ENCODE data around the gene FHIT. TPM values are rescaled to one million over a fixed set of nuclear protein-coding genes. Genes with fewer than 3 reads are reported as not detected.

Gene FHIT
- total and polyA plus RNA-seq, 7 donors: 2.4 to 10.2 (median 6.1) TPM

DNA sequence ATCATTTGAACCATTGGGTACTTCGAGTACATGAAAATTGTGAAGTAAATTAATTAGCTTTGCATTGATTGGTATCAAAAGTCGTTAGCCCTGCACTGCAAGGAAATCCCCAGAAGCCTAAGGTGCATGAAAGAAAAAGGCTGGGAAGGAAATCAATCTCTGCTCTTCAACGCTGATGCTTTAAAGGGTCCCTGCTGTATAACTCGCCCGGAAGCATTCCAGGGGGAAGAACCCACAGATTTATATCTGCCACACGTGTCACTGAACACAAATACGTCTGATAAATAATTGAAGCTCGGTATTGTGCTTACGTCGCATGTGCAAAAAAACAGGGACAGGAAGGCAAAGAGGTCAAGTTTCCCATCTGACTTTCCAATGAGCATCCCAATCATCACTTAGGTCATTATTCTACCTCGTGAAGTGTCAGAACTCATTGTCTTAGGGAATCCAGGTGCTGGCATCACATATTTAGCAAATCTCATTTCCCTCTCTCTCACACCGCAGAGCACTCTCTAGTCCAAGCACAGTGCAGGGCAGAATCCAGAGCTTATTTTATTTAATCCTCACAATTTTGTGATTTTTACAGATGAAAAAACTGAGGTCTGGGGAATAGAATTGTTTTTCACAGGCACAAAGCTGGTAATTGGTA is 1397.1 kb downstream of the FHIT start:
- TF ChIP-seq EP300 (IDR thresholded peaks at IDR 0.05) (no peak), POLR2AphosphoS5 (IDR thresholded peaks at IDR 0.05) (no peak), POLR2A (IDR thresholded peaks at IDR 0.05) (no peak)
- TF ChIP-seq, protein P1, sequence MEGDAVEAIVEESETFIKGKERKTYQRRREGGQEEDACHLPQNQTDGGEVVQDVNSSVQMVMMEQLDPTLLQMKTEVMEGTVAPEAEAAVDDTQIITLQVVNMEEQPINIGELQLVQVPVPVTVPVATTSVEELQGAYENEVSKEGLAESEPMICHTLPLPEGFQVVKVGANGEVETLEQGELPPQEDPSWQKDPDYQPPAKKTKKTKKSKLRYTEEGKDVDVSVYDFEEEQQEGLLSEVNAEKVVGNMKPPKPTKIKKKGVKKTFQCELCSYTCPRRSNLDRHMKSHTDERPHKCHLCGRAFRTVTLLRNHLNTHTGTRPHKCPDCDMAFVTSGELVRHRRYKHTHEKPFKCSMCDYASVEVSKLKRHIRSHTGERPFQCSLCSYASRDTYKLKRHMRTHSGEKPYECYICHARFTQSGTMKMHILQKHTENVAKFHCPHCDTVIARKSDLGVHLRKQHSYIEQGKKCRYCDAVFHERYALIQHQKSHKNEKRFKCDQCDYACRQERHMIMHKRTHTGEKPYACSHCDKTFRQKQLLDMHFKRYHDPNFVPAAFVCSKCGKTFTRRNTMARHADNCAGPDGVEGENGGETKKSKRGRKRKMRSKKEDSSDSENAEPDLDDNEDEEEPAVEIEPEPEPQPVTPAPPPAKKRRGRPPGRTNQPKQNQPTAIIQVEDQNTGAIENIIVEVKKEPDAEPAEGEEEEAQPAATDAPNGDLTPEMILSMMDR (IDR thresholded peaks at IDR 0.05): no peak
- Histone ChIP-seq H3K27me3 (no peaks in the 10 kb centered on the region), H3K36me3 (no peaks in the 10 kb centered on the region), H3K27ac (no peak overlapping the region), H3K9me3 (no peaks in the 10 kb centered on the region), H3K4me3 (no peak overlapping the region), H3K4me1 (no peaks in the 10 kb centered on the region)
- WGBS, 2 donors: 90 to 91% methylated on average over 12 of the region's 12 CpGs
- intact Hi-C loops (cut with DNase I): loop anchor here (10.0 kb wide), 1 partner anchor 1209 kb away; no protein-coding TSS in a partner anchor
- no peak for DNase-seq

GRCh38 chr3:59850417-59850816 is 1400.8 kb downstream of the FHIT start:
- DNase-seq: no peak
- Histone ChIP-seq H3K27me3 (no peaks in the 10 kb centered on the region), H3K27ac (no peak overlapping the region), H3K36me3 (no peaks in the 10 kb centered on the region), H3K4me1 (no peaks in the 10 kb centered on the region), H3K4me3 (no peak overlapping the region), H3K9me3 (peaks cover 0 to 2% (median 0%) of the 10 kb centered on the region in 4 donors)
- intact Hi-C loops (cut with DNase I): loop anchor here (10.0 kb wide), 1 partner anchor 1206 kb away; no protein-coding TSS in a partner anchor
- WGBS, 2 donors: 94 to 97% methylated on average over 2 of the region's 2 CpGs
- TF ChIP-seq POLR2AphosphoS5 (IDR thresholded peaks at IDR 0.05) (no peak), EP300 (IDR thresholded peaks at IDR 0.05) (no peak), POLR2A (IDR thresholded peaks at IDR 0.05) (no peak)
- TF ChIP-seq, protein P1 (IDR thresholded peaks at IDR 0.05): no peak

DNA sequence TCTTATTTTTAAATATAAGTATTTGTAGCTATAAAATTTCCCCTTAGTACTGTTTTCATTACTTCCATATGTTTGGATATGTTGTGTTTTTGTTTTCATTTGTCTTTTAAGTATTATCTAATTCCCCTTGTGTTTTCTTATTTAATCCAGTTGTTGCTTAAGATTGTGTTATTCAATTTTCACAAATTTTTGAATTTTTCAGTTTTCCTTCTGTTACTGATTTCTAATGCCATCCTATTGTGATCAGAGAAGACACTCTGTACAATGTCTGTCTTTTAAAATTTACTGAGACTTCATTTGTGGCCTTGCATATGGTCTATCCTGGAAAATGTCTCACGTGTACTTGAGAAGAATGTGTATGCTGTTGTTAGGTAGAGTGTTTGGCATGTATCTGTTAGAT is 1405.9 kb downstream of the FHIT start:
- no peaks in the 10 kb centered on the region for H3K27me3 ChIP-seq
- no peaks in the 10 kb centered on the region for H3K4me1 ChIP-seq
- H3K36me3 ChIP-seq: no peaks in the 10 kb centered on the region
- H3K27ac ChIP-seq: no peak overlapping the region
- H3K4me3 ChIP-seq: no peak overlapping the region
- 92 to 93% methylated on average over 1 of the region's 1 CpG for WGBS, 2 donors
- intact Hi-C loops (cut with DNase I): loop anchor here (5.0 kb wide), 1 partner anchor 242 kb away; no protein-coding TSS in a partner anchor
- peaks cover 0 to 2% (median 0%) of the 10 kb centered on the region in 4 donors for H3K9me3 ChIP-seq
- TF ChIP-seq POLR2A (IDR thresholded peaks at IDR 0.05) (no peak), POLR2AphosphoS5 (IDR thresholded peaks at IDR 0.05) (no peak), EP300 (IDR thresholded peaks at IDR 0.05) (no peak)
- TF ChIP-seq, protein P1 (IDR thresholded peaks at IDR 0.05): no peak
- no peak for DNase-seq

GRCh38 chr3:59843821-59844220 is 1407.4 kb downstream of the FHIT start:
- Histone ChIP-seq H3K4me3 (no peak overlapping the region), H3K36me3 (no peaks in the 10 kb centered on the region), H3K9me3 (peaks cover 0 to 2% (median 0%) of the 10 kb centered on the region in 4 donors), H3K27ac (no peak overlapping the region), H3K4me1 (no peaks in the 10 kb centered on the region), H3K27me3 (no peaks in the 10 kb centered on the region)
- no peak for DNase-seq
- intact Hi-C loops (cut with DNase I): no loop called here
- 84 to 94% methylated on average over 1 of the region's 1 CpG for WGBS, 2 donors
- no peak for TF ChIP-seq POLR2A (IDR thresholded peaks at IDR 0.05)
- no peak for TF ChIP-seq POLR2AphosphoS5 (IDR thresholded peaks at IDR 0.05)
- TF ChIP-seq, protein P1 (IDR thresholded peaks at IDR 0.05): no peak
- no peak for TF ChIP-seq EP300 (IDR thresholded peaks at IDR 0.05)
